Ishikawa (cell line): ENCODE data around the gene USP22.

Experiments used
- CEBPB ChIP-seq: IDR thresholded peaks from 2 replicates; pipeline ENCODE4 v1.6.1; 2012
- CREB1 ChIP-seq: IDR thresholded peaks from 2 replicates; pipeline ENCODE4 v1.6.1; 2012; ENCODE audit warnings: low read depth
- EGR1 ChIP-seq: IDR thresholded peaks from 2 replicates; pipeline ENCODE4 v1.6.1; 2012
- EP300 ChIP-seq: IDR thresholded peaks from 2 replicates; pipeline ENCODE4 v1.6.1; 2012; ENCODE audit warnings: borderline replicate concordance
- FOXM1 ChIP-seq: IDR thresholded peaks from 2 replicates; pipeline ENCODE4 v1.6.1; 2012; ENCODE audit warnings: low read depth, borderline replicate concordance
- MAX ChIP-seq: IDR thresholded peaks from 2 replicates; pipeline ENCODE4 v1.6.1; 2012
- NFIC ChIP-seq: IDR thresholded peaks from 2 replicates; pipeline ENCODE4 v1.6.1; 2012
- RAD21 ChIP-seq: IDR thresholded peaks from 2 replicates; pipeline ENCODE4 v1.6.1; 2012; ENCODE audit warnings: low read depth
- TAF1 ChIP-seq: IDR thresholded peaks from 2 replicates; pipeline ENCODE4 v1.6.1; 2012; ENCODE audit warnings: low read depth, mild to moderate bottlenecking
- TCF12 ChIP-seq: IDR thresholded peaks from 2 replicates; pipeline ENCODE4 v1.6.1; 2012; ENCODE audit warnings: low read depth
- TEAD4 ChIP-seq: IDR thresholded peaks from 2 replicates; pipeline ENCODE4 v1.6.1; 2012
- USF1 ChIP-seq: IDR thresholded peaks from 2 replicates; pipeline ENCODE4 v1.6.1; 2012
- YY1 ChIP-seq: IDR thresholded peaks from 2 replicates; pipeline ENCODE4 v1.6.1; 2012; ENCODE audit warnings: low read depth
- ZBTB7A ChIP-seq: IDR thresholded peaks from 2 replicates; pipeline ENCODE4 v1.6.1; 2012; ENCODE audit warnings: low read depth
- TF ChIP-seq, protein P1 (sequence below): IDR thresholded peaks from 2 replicates; pipeline ENCODE4 v1.6.1; 2012; ENCODE audit warnings: low read depth, mild to moderate bottlenecking

Gene USP22

GRCh38 chr17:21003007-21003621, 39.7 kb downstream of the USP22 start:
- no peak for TF ChIP-seq TCF12
- TF ChIP-seq CREB1, result no peak
- TF ChIP-seq EP300, result no peak
- TF ChIP-seq FOXM1, result no peak
- TF ChIP-seq ZBTB7A, result no peak
- TF ChIP-seq, protein P1, sequence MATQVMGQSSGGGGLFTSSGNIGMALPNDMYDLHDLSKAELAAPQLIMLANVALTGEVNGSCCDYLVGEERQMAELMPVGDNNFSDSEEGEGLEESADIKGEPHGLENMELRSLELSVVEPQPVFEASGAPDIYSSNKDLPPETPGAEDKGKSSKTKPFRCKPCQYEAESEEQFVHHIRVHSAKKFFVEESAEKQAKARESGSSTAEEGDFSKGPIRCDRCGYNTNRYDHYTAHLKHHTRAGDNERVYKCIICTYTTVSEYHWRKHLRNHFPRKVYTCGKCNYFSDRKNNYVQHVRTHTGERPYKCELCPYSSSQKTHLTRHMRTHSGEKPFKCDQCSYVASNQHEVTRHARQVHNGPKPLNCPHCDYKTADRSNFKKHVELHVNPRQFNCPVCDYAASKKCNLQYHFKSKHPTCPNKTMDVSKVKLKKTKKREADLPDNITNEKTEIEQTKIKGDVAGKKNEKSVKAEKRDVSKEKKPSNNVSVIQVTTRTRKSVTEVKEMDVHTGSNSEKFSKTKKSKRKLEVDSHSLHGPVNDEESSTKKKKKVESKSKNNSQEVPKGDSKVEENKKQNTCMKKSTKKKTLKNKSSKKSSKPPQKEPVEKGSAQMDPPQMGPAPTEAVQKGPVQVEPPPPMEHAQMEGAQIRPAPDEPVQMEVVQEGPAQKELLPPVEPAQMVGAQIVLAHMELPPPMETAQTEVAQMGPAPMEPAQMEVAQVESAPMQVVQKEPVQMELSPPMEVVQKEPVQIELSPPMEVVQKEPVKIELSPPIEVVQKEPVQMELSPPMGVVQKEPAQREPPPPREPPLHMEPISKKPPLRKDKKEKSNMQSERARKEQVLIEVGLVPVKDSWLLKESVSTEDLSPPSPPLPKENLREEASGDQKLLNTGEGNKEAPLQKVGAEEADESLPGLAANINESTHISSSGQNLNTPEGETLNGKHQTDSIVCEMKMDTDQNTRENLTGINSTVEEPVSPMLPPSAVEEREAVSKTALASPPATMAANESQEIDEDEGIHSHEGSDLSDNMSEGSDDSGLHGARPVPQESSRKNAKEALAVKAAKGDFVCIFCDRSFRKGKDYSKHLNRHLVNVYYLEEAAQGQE, result no peak
- TF ChIP-seq RAD21, result no peak
- no peak for TF ChIP-seq YY1
- no peak for TF ChIP-seq CEBPB
- no peak for TF ChIP-seq NFIC
- no peak for TF ChIP-seq TEAD4

DNA sequence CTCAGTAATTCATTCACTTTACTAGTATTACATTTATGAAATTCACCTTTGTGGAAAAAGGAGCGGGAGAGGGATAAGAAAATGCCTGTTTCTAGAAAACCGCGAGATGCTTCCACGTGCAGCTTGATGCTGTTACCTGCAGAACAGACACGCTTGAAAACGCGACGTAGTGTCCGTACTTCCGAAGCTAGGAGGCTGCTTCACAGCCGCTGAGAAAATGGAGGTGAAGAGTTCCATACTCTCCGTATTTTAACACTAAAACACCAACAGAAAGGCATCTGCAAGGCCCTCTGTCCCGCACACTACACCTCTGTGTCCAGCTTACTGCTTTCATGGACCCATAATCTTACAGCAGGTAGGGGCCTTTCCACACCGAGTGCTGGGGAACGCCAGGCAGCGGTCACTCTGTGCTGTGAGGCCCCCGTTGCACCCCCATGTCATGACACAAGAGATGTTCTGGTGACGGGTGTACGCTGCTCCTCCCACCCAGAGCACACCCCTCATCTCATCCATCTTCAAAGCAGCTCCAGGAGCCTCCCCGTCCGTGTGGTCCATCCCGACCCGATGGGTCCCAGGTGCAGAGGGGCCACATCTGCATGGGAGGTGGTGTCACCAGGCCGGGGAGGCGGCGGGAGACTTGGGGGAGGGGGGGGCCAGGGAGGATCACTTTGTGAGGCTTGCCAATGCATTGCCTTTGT, 40.4 kb downstream of the USP22 start:
- no peak for TF ChIP-seq NFIC
- TF ChIP-seq, protein P1, result no peak
- no peak for TF ChIP-seq YY1
- no peak for TF ChIP-seq TEAD4
- no peak for TF ChIP-seq EGR1
- no peak for TF ChIP-seq CEBPB
- no peak for TF ChIP-seq RAD21
- no peak for TF ChIP-seq FOXM1
- TF ChIP-seq ZBTB7A, result no peak
- TF ChIP-seq TCF12, result no peak
- TF ChIP-seq USF1, result no peak
- TF ChIP-seq TAF1, result no peak
- TF ChIP-seq EP300, result no peak
- TF ChIP-seq CREB1, result no peak
- no peak for TF ChIP-seq MAX

DNA sequence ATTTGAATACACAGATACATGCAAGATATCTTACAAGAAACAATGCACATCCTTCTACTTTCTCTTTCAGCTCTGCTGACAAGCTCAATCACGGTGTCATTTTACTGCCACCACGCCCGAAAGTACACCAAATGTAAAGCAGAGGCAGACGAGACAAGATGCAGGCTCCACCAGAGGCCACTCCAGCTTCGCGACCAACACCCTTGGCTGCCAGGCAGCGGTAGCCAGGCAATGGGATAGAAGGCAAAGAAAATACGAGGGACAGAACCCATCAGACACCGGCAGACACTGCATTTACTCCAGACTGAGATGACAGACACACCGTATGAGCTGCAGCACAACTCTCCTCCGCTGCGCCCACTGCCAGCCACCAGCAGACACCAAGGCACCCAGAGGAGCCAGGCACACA, 41.0 kb downstream of the USP22 start:
- TF ChIP-seq YY1 (no peak), ZBTB7A (no peak), MAX (no peak), TCF12 (no peak)
- TF ChIP-seq, protein P1, result no peak

GRCh38 chr17:21001111-21001812, 41.5 kb downstream of the USP22 start:
- TF ChIP-seq MAX, result no peak
- no peak for TF ChIP-seq TCF12
- TF ChIP-seq EGR1, result no peak
- no peak for TF ChIP-seq RAD21
- TF ChIP-seq FOXM1, result no peak
- no peak for TF ChIP-seq EP300
- no peak for TF ChIP-seq USF1
- TF ChIP-seq, protein P1, result no peak
- no peak for TF ChIP-seq YY1
